ENCODE measurements around the gene SLC28A1. TPM values are rescaled to one million over a fixed set of nuclear protein-coding genes. Genes with fewer than 3 reads are reported as not detected.

The SLC28A1 gene
- total and polyA plus RNA-seq, 7 experiments from 2014 or later: not detected

Other genes with a start within 250 kb of the SLC28A1 start
- gene WDR73, start 230.4 kb upstream of the SLC28A1 start, total RNA-seq: 10 to 100 TPM; 26.8 to 47.7 (median 33.1) TPM
- gene WDR73, start 230.4 kb upstream of the SLC28A1 start, polyA plus RNA-seq: 10 to 100 TPM; 22.0 to 26.1 TPM
- 1 to 10 TPM; 1.2 to 3.1 (median 2.9) TPM for gene NMB, start 226.5 kb upstream of the SLC28A1 start, total RNA-seq
- gene NMB, start 226.5 kb upstream of the SLC28A1 start, polyA plus RNA-seq: 1 to 10 TPM; 4.2 to 5.2 TPM
- gene SEC11A, start 168.5 kb upstream of the SLC28A1 start, total RNA-seq: 100 to 1,000 TPM in 1 of 5 experiments, 10 to 100 TPM in 4; 54.3 to 108 (median 63.5) TPM
- gene SEC11A, start 168.5 kb upstream of the SLC28A1 start, polyA plus RNA-seq: 100 to 1,000 TPM; 116 to 136 TPM
- 10 to 100 TPM; 36.6 to 39.0 (median 37.6) TPM for gene ZNF592, start 136.1 kb upstream of the SLC28A1 start, total RNA-seq
- gene ZNF592, start 136.1 kb upstream of the SLC28A1 start, polyA plus RNA-seq: 10 to 100 TPM in 1 of 2 donors, 1 to 10 TPM in 1; 4.9 to 14.0 TPM
- gene ALPK3, start 67.3 kb upstream of the SLC28A1 start, total RNA-seq: under 1 TPM; 0.19 to 0.30 (median 0.20) TPM
- gene ALPK3, start 67.3 kb upstream of the SLC28A1 start, polyA plus RNA-seq: under 1 TPM in 1 of 2 donors, not detected in 1; 0.02 TPM
- gene PDE8A, start 97.2 kb downstream of the SLC28A1 start, total RNA-seq: 10 to 100 TPM; 17.4 to 43.3 (median 33.8) TPM
- gene PDE8A, start 97.2 kb downstream of the SLC28A1 start, polyA plus RNA-seq: 1 to 10 TPM; 1.7 to 4.3 TPM

Data from naive thymus-derived CD4-positive, alpha-beta T cell (primary cell).